HepG2 (cell line): ENCODE results near the gene CUL9. TPM values are rescaled to one million over a fixed set of nuclear protein-coding genes. Genes with fewer than 3 reads are reported as not detected.

Experiments
- ARID3A ChIP-seq: IDR thresholded peaks from 2 replicates; pipeline ENCODE4 v1.6.1; 2012; ENCODE audit warnings: low read depth, low read length, improper control_type of control experiment
- CC2D1A ChIP-seq: sonication (generic); formaldehyde crosslinking; IDR thresholded peaks from 2 replicates; pipeline ENCODE4 v1.8.1; 2023; ENCODE audit warnings: mild to moderate bottlenecking, missing genetic modification reagents
- FIP1L1 ChIP-seq: fragments of 200-400 bp; formaldehyde crosslinking; IDR thresholded peaks from 2 replicates; pipeline ENCODE4 v1.6.1; 2018; ENCODE audit warnings: low read depth, mild to moderate bottlenecking, low read length, moderate library complexity, borderline replicate concordance; ENCODE audit not compliant: insufficient read depth
- GABPA ChIP-seq, 2 experiments: IDR thresholded peaks; 2 replicates each; pipeline ENCODE4 v1.6.1; 2011 to 2016; ENCODE audit warnings: low read depth in 2 of 2, low read length in 1 of 2, missing biosample characterization in 1 of 2, missing genetic modification characterization in 1 of 2
- GRHL1 ChIP-seq: sonication (generic); formaldehyde crosslinking; conservative IDR thresholded peaks from 2 replicates; pipeline ENCODE4 v1.8.0; 2022; ENCODE audit warnings: missing genetic modification reagents
- HIVEP1 ChIP-seq: sonication (generic); formaldehyde crosslinking; IDR thresholded peaks from 2 replicates; pipeline ENCODE4 v1.4.0; 2020; ENCODE audit warnings: mild to moderate bottlenecking, missing genetic modification reagents
- HNRNPUL1 ChIP-seq: fragments of 200-400 bp; formaldehyde crosslinking; IDR thresholded peaks from 2 replicates; pipeline ENCODE4 v1.6.1; 2017; ENCODE audit warnings: low read depth, mild to moderate bottlenecking, low read length, moderate library complexity
- HOXA9 ChIP-seq: sonication (generic); formaldehyde crosslinking; IDR thresholded peaks from 2 replicates; pipeline ENCODE4 v1.8.1; 2022; ENCODE audit warnings: missing genetic modification reagents, mild to moderate bottlenecking, moderate library complexity, borderline replicate concordance
- HOXD1 ChIP-seq: sonication (generic); formaldehyde crosslinking; IDR thresholded peaks from 2 replicates; pipeline ENCODE4 v1.5.0; 2020; ENCODE audit warnings: missing genetic modification reagents
- LBX2 ChIP-seq: sonication (generic); formaldehyde crosslinking; IDR thresholded peaks from 2 replicates; pipeline ENCODE4 v1.5.0; 2020; ENCODE audit warnings: missing genetic modification reagents, mild to moderate bottlenecking, borderline replicate concordance
- NR3C1 ChIP-seq: sonication (generic); formaldehyde crosslinking; IDR thresholded peaks from 2 replicates; pipeline ENCODE4 v1.4.0; 2020; ENCODE audit warnings: missing genetic modification reagents
- SNAPC2 ChIP-seq: sonication (generic); formaldehyde crosslinking; IDR thresholded peaks from 2 replicates; pipeline ENCODE4 v1.8.1; 2022; ENCODE audit warnings: mild to moderate bottlenecking, missing genetic modification reagents
- SP1 ChIP-seq, 2 experiments: fragments of 450-650 bp in 1 of 2; sonication (generic) in 1 of 2; formaldehyde crosslinking in 1 of 2; IDR thresholded peaks; 2 replicates each; pipeline versions ENCODE4 v1.4.0 to v1.6.1; 2016 to 2020; ENCODE audit warnings: missing genetic modification reagents in 1 of 2
- YEATS2 ChIP-seq: sonication (generic); formaldehyde crosslinking; IDR thresholded peaks from 2 replicates; pipeline ENCODE4 v1.4.0; 2020; ENCODE audit warnings: missing genetic modification reagents, borderline replicate concordance
- ZNF12 ChIP-seq: sonication (generic); formaldehyde crosslinking; IDR thresholded peaks from 2 replicates; pipeline ENCODE4 v1.5.0; 2020; ENCODE audit warnings: missing genetic modification reagents
- ZNF224 ChIP-seq: sonication (generic); formaldehyde crosslinking; IDR thresholded peaks from 2 replicates; pipeline ENCODE4 v1.5.0; 2020; ENCODE audit warnings: mild to moderate bottlenecking, missing genetic modification reagents
- ZNF276 ChIP-seq: sonication (generic); formaldehyde crosslinking; IDR thresholded peaks from 2 replicates; pipeline ENCODE4 v1.4.0; 2020; ENCODE audit warnings: mild to moderate bottlenecking, low read depth, missing genetic modification reagents
- ZNF362 ChIP-seq: sonication (generic); formaldehyde crosslinking; IDR thresholded peaks from 2 replicates; pipeline ENCODE4 v1.4.0; 2020; ENCODE audit warnings: missing genetic modification reagents, mild to moderate bottlenecking, borderline replicate concordance
- ZNF576 ChIP-seq: sonication (generic); formaldehyde crosslinking; IDR thresholded peaks from 2 replicates; pipeline ENCODE4 v1.4.0; 2020; ENCODE audit warnings: mild to moderate bottlenecking, missing genetic modification reagents
- ZNF639 ChIP-seq: conservative IDR thresholded peaks from 2 replicates; pipeline ENCODE4 v1.6.1; 2018; ENCODE audit warnings: missing genetic modification reagents
- ZNF674 ChIP-seq: sonication (generic); formaldehyde crosslinking; IDR thresholded peaks from 2 replicates; pipeline ENCODE4 v1.5.0; 2020; ENCODE audit warnings: low read depth, mild to moderate bottlenecking, missing genetic modification reagents
- ZNF720 ChIP-seq: sonication (generic); formaldehyde crosslinking; IDR thresholded peaks from 2 replicates; pipeline ENCODE4 v1.4.0; 2020; ENCODE audit warnings: missing genetic modification reagents
- polyA plus RNA-seq, 8 experiments: library from polyadenylated mRNA; depleted of rRNA in 3 of 8; stranded (reverse) in 7 of 8; unstranded in 1 of 8; fragments of >200 nt; fragmentation: Illumina TruSeq in 4 of 8; extraction: Trizol in 4 of 8; gene quantifications; 2 replicates each; pipeline versions ENCODE4 v1.2.1 to v1.2.3, GENCODE V29; 2011 to 2016; ENCODE audit warnings: low read depth in 4 of 8, missing spikeins in 1 of 8, mixed read lengths in 1 of 8; ENCODE audit not compliant: insufficient read depth in 1 of 8
- total RNA-seq, 5 experiments: library from RNA; depleted of rRNA; stranded (reverse); fragments of >200 nt; fragmentation: Illumina TruSeq; extraction: Trizol; gene quantifications; 2 replicates each; pipeline ENCODE4 v1.2.3, GENCODE V29; 2016; ENCODE audit warnings: low read depth in 1 of 5

CUL9 gene
- total and polyA plus RNA-seq, 2 of the 13 experiments (the other 11 are each of a cell fraction or from before 2014, with no cell fraction given): 11.4 to 13.7 TPM

GRCh38 chr6:43265564-43265963, 83.6 kb downstream of the CUL9 start (continued):
- TF ChIP-seq SP1 (IDR thresholded peaks at IDR 0.05): no peak
- TF ChIP-seq SP1 (CRISPR knock-in tag; IDR thresholded peaks at IDR 0.05): no peak
- no peak for TF ChIP-seq ZNF720
- TF ChIP-seq HOXD1 (CRISPR knock-in tag): no peak
- no peak for TF ChIP-seq GRHL1 (CRISPR knock-in tag)
- TF ChIP-seq ZNF639 (CRISPR knock-in tag): no peak
- no peak for TF ChIP-seq CC2D1A
- TF ChIP-seq ZNF674 (CRISPR knock-in tag): no peak
- no peak for TF ChIP-seq GABPA (IDR thresholded peaks at IDR 0.05; ENCODE audit: low read depth, low read length)
- no peak for TF ChIP-seq GABPA (CRISPR knock-in tag; IDR thresholded peaks at IDR 0.05; ENCODE audit: low read depth)
- TF ChIP-seq HOXA9 (CRISPR knock-in tag): no peak
- no peak; the same call in 1 of the 2 replicates for TF ChIP-seq ZNF224 (CRISPR knock-in tag)
- no peak for TF ChIP-seq YEATS2 (CRISPR knock-in tag)
- no peak for TF ChIP-seq ZNF12
- no peak for TF ChIP-seq FIP1L1
- no peak for TF ChIP-seq HIVEP1
- no peak for TF ChIP-seq SNAPC2 (CRISPR knock-in tag)
- no peak for TF ChIP-seq ARID3A
- no peak for TF ChIP-seq ZNF362 (CRISPR knock-in tag)
- TF ChIP-seq ZNF576 (CRISPR knock-in tag): no peak
- no peak for TF ChIP-seq HNRNPUL1
- TF ChIP-seq NR3C1: no peak
- TF ChIP-seq LBX2 (CRISPR knock-in tag): no peak
- no peak for TF ChIP-seq ZNF276 (CRISPR knock-in tag)
